GM18858 (cell line): ENCODE measurements around the gene MSH3.
"Not testable (repeated sequence)": the region's sequence is repeated elsewhere in the genome, so short reads cannot be mapped to it uniquely, and the experiment has no call there.

Experiments used
- ATAC-seq: cut with Tn5 transposase; IDR thresholded peaks from one replicate; pipeline ENCODE4 v1.9.1; 2021; ENCODE audit not compliant: unreplicated experiment

Gene MSH3

DNA sequence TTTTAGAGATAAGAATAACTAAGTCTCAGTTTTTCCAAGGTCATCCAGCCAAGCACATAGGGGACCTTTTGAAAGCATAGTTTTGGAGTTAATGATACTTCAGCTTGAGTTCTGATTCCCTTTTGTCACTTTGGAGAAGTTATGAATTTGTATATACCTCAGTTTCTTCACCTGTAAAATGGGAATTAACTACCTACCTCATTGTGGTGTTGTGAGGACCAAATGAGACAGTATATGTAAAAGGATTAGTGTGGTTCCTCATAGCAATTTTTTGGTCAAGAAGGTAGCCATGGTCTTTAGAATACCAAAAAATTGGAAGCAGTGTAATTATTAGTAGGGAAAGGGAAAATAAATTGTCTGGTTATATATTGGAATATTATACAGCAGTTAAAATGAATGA lies 98.0 kb downstream of the MSH3 start:
- ATAC-seq, result no peak

DNA sequence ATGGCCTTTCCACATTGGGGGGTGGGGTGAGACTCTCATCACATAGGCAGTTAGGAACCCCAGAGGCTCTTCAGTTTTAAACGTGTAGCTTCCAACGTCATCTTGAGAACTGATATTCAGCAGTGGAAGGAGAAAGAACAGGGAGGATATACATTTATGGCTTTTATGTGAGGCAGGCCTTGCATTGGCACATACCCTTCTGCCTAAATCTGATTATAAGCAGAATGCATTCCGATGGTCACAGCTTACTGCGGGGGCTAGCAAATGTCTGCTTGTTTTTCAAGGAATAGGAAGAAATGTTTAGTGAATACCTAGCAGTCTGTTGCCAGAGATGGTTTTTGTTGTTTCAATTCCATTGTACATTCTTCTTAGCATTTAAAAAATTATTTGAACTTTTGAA lies 99.3 kb downstream of the MSH3 start:
- ATAC-seq, result no peak

DNA sequence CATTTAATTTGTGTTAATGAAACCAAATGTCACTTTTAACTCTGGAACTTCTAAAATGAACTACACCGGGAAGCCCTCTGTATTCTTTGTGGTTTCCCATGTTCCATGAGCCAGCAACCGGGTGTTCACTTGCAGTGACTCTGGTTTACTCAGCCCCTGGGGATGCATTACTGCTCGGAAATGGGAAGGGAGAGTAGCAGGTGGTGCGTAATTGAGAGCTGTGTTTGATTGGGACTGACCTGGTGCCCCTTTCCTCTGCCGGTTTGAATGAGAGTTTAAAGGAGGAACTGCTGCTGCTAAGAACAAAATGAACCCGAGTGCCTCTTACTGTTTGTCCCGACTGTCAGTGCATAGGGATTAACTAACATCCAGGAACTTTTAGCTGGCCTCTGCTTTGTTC lies 100.4 kb downstream of the MSH3 start:
- peak; percentile 32 for ATAC-seq

DNA sequence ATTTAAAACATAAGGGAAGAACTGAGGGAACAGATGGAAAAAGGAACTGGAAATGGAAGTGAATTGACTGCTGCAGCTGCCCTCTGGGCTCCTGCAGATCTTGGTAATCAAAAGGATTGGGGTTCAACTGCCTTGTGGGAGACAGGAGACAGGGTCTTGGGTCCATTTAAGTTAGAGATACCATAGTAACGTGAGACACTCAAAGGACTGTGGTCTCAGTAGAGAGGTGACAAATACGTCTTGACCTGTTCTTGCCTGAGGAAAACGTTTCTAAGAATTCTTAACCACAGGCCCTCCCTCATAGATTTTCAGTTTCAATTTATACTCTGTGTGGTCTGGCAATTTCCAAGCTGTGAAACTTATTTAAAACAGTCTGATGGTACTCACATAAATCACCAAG lies 101.2 kb downstream of the MSH3 start:
- ATAC-seq, result peak; percentile 96

DNA sequence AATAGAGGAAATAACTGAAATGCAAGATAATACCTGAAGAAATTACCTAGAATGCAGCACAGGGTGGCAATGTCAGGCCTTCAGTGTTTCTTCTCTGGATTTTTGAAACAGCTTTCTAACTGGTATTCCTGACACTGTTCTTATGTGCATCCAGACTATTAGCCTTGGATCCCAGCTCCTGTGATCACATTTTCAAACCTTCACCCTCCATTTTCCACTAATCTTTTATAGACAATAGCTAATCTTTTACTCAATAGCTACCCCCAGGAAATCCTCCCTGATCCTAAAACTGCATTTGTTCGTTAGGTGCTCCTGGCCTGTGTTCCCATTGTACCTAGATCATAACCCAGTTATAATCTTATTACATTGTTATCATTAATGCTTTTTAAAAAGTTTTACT lies 101.8 kb downstream of the MSH3 start:
- no peak for ATAC-seq

DNA sequence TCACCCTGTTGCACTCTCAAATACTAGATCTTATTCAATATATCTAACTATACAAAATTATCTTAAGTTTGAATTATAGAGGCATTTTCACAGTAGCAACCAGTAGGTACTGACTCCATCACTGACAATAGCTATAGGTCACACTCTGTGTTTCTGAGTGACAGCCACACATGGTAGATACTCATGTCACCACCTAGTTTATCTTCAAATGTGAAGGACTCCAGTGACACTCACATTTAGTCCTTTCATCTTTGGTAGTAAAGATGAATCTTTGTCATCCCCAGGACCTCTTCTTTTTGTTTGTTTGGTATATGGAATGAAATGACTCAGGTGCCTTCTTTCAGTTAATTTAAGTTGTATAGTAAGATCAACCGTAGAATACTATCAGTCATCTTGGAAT lies 102.8 kb downstream of the MSH3 start:
- no peak for ATAC-seq

DNA sequence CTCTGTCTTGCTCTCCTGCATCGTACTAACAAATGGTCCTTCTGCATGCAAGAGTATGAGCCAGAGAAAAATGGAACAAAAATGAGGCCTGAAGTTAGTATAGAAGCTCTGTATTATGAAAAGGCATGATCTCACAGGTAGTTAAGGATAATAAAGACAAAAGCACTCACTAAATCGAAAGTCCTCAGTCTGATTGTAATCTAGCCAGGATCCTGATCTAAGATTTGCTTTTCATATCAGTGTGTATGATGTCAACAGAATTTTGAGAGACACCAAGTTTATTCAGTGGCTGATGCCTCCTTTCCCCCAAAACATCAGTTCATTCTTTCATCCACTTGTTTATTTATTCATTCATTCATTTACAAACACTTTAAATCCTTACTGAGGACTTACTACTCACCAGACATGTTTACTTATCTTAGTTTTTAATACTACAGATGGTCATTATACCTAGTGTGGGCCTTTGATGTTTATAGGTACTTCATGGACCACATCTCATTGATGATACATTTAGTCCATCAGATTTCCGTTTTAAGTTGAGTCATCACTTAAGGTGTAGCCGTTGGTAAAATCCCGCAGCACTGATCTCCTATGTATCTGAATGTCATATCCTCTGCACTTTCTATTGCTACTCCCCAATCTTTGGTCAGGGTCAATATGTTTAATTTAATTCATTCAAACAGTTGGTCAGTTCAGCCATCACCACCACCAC lies 105.6 kb downstream of the MSH3 start:
- no peak for ATAC-seq

DNA sequence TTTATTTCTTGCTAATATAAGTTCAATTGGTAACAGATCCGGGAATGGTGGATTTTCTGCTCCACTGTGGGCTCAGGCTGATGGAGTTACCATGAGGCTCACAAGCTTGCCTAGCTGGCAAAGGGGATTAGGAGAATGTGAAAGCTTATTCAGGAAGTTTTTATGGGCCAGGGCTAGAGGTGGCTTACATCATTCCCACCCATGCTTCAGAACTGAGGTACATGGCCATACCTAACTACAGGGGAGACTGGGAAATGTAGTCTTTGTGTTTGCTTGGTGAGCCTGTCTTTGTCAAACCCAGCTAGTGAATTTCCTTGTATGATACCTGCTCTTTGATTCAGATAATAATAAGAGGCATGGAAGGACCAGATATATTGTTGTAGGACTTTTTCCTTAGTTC lies 106.2 kb downstream of the MSH3 start:
- ATAC-seq, result no peak

DNA sequence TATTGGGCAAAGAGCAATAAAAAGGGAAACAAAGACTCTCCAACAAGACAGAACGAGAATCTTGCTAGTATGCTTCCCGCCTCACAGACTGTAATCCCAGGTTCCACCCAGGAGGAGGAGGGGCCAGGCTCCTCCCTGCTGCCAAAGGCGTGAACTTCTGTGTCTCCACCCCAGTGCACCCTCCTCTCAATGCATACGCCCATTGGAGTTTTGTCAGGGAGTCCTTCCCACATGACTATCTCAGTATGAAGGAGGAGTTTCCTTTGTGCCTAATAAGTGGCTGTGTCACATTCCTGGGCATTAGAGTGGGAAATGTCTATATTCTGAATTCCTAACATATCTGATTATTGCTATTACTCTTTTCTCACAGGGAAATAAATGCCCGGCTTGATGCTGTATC lies 106.7 kb downstream of the MSH3 start:
- ATAC-seq, result no peak

DNA sequence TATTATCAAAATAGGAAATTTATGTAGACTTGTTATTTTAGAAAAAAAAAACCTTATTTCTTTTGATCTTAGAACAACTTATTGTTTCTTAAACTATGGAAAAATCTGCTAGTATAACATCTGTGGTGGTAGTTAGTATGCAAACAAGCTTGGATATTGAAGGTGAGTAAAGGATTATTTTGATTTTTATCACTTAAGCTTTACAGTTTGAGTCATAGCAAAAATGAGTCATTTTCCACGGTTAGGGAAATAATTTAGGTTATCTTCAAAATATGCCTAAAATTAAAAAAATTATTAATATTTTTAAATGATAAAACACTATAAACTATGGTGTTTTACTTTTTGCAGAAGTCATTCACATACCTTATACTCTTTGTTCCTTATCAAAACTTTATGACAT lies 107.5 kb downstream of the MSH3 start:
- no peak for ATAC-seq

DNA sequence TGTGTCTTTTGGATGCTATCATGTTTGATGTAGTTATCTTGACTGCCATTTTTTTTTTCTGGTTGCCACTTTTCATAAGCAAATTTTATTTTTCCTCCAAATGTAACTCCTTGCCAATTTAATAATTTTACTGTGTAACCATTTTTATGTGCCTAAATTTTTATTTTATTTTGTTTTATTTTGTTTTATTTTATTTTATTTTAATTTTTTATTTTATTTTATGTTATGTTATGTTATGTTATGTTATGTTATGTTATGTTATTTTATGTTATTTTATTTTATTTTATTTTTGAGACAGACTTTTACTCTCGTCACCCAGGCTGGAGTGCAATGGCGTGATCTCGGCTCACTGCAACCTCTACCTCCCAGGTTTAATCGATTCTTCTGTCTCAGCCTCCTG lies 108.1 kb downstream of the MSH3 start:
- ATAC-seq, result no peak

DNA sequence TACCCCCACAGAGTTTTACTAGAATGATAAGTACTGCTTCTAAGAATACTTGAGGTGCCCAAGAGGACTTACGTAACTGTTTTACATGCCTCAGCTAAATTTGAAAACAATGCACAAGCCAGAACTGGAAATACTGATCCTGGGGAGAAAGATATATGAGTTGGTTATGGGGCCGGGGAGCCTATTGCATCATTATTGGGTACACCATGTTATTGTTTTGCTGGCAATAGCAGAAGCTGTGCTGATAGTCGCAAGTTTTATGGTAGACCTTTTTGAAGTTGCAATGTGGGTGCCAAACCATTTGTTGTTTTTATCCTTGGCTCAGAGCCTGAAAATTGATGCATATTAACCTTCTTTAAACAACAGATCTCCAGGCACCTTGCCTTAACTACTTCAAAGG lies 108.8 kb downstream of the MSH3 start:
- ATAC-seq, result no peak

DNA sequence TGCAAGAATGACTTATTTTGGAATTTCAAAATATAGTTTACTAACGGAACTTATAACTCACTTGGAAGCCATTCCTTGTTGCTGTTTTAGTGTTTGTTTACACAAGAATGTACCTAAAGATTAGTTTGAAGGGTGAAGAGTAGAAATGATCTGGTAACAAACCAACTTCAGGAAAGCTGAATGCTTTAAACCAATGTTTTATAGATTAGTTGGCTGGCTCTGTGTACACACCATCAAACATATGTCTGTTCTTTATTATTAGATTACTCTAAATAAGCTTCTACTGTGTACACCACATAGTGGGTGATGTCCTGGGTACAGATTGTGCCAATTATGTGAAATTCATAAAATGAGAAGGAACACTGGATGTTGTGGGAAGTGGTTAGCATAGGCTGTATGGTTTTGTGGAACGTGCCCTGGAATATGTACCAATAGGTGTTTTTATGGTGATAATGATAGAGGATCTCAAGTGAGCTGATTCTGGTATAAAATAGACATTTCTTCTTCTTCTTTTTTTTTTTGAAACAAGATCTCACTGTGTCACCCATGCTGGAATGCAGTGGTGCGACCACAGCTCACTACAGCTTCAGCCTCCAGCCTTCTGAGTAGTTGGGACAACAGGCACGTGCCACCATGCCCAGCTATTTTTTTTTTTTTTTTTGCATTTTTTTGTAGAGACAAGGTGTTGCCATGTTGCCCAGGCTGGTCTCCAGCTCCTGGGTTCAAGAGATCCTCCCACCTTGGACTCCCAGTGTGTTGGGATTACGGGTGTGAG lies 109.6 kb downstream of the MSH3 start:
- no peak for ATAC-seq

DNA sequence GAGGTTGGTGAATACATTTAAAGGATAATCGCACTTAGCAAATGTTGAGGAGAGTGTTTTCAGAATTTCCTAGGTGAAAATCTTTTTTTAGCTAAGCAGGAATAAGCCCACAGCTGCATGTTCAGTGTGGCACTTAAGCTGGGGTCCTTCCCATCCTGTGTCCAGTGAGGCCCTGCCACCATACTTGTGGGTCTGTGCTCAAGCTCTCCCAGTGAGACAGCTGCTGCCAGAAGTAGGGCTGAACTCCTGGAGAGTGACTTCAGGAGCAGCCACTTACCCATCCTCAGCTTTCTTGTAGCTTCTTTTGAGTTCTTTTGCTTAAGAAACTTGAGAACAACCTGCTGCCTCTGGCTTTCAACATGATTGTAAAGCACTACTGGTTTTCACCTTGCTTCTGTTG lies 110.3 kb downstream of the MSH3 start:
- no peak for ATAC-seq

DNA sequence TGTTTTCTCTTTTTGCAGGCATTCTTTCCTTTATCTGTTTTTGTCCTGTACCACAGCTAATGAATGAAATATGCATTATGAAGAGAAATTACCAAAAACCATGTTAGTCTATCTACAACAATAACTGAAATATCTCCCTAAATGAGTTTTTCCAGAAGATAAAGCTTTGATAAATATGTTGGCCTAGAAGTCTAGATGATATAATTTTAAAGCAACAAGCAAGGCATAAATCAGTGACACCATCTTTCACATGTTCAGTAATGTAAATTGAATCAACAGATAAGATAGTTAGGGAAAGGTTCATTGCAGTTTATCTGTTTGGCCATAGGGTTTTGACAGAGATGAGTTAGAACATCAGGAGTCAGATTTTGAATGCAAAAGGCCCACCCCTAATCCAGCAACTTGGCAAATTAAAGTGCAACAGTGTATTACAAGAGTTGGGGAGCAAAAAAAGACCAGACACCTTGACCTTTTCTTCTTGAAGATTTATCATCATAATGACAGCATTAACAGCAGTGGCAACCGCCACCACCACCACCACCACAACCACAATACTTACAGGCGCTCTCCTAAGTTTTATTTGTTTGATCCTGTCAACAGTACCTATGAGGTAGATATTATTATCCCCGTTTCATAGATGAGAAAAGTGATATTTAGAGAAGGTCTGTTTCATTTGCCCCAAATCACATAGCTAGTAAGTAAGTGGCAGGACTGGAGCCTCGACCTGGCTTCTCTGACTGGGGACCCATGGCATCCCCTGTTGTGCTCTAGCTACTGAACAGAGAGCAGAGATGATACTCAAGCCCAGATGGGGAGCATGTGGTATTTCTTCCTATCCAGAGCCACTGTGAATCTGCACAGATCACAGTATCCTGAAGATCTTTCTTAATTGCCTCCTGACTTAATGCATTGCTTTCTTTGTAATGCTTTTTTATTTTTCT lies 123.2 kb downstream of the MSH3 start:
- no peak for ATAC-seq

DNA sequence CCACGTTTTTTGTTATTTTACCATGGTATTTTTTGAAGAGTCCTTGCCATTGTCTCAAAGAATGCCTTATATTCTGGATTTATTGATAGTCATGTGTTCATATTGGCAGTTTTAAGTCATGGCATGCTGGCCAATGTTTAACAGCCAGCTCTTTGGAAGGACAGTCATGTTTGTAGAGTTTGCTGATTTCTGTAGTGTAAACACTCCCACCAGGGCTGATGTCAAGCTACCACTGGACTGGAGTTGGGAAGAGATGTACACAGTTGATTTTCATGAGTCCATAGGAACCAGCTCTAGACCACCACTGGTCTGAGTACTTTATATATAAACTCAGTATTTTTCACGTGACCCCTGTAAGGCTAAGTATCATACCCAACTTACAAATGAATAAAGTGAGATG lies 125.6 kb downstream of the MSH3 start:
- no peak for ATAC-seq

DNA sequence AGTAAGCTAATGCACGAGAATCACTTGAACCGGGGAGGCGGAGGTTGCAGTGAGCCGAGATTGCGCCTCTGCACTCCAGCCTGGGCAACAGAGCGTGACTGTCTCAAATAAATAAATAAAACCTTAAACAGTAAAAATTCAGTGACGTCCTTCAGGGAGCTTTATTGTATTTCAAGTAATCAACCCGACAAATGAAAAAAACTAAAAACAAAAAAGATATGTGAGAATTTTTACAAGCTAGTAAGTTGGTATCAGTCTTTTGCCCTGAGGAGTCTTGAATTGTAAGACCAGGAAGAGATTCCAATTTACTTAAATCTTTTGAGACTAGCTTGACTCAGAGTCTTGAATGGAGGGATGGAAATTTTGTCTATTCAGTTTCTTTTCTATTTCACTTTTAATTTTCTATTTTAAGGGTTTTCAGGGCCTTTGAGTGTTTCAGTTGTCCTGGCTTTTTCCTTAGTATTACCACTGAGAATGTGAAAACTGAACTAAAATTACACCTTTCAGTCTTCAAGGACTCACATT lies 126.4 kb downstream of the MSH3 start:
- no peak for ATAC-seq

DNA sequence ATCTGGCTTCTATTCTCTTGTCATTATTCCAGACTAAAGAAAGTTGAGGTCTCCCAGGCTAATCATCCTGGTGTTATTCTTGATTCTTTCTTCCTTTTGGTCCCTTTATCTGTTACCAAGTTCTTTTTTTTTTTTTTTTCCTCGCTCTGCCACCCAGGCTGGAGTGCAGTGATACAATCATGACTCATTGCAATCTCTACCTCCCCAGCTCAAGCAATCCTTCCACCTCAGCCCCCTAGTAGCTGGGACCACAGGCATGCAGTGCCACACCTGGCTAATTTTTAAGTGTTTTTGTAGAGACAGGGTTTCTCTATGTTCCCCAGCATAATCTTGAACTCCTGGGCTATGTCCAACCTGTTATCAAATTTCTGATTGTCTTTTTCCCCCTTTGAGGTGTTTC lies 126.9 kb downstream of the MSH3 start:
- no peak for ATAC-seq

DNA sequence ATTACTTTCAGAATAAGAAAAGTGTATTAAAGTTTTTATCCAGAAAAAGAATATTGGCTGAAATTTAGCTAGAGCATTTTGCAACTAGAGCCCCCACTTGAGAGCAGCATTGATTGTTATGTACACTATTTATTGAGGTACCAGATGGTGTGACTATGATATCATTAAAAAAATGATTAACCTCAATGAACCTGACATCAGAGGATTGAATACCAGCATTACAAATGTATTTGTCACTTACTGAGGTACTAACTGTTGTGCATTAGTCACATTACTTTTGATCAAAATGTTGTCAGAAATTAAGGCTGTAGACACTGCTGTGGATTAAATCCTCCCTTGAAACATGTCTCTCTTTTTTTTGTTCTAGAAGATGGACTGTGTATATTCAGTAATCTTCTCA lies 128.2 kb downstream of the MSH3 start:
- ATAC-seq, result no peak

DNA sequence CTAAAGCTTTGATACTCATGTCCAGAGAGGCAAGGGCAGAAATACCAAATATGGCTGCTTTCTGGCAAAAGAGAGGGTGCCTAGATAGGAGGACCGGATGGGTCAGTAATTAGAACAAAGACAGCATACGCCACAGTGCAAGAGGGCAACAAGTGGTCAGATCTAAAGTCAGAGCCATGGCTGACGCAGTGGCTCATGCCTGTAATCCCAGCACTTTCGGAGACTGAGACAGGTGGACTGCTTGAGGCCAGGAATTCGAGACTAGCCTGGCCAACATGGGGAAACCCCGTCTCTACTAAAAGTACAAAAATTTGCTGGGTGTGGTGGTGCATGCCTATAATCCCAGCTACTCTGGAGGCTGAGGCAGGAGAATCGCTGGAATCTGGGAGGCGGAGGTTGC lies 129.3 kb downstream of the MSH3 start:
- not testable (repeated sequence) for ATAC-seq

DNA sequence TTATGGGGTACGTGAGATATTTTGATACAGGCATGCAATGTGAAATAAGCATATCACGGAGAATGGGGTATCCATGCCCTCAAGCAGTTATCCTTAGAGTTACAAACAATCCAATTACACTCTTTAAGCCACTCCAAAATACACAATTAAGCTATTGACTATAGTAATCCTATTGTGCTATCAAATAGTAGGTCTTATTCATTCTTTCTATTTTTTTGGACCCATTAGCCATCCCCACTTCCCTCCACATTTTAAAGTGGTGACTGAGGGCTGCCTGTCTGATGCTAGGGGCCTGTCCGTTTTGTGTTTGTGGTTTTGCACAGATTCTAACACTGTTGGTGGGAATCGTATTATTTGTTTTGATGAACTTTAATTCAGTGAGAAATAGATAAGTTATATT lies 130.0 kb downstream of the MSH3 start:
- ATAC-seq, result no peak
